Cardiac muscle cell (in vitro differentiated cells and primary cell): ENCODE measurements around the gene ZNF629. TPM values are rescaled to one million over a fixed set of nuclear protein-coding genes. Genes with fewer than 3 reads are reported as not detected.

Experiments
- DNase-seq, 2 donors: peaks; one replicate each; pipeline versions ENCODE4 v3.0.0 to v3.0.0-alpha.2; 2010 to 2017; ENCODE audit warnings: low read depth in 1 of 2, low spot score in 1 of 2
- H3K27ac ChIP-seq: fragments of 200-600 bp; sonication (generic); 2 replicates; pipeline ENCODE4 v1.5.1; 2016
- H3K27me3 ChIP-seq: fragments of 200-600 bp; sonication (generic); 2 replicates; pipeline ENCODE4 v1.6.0; 2016; ENCODE audit warnings: control low read depth
- H3K36me3 ChIP-seq: fragments of 200-600 bp; sonication (generic); 2 replicates; pipeline ENCODE4 v1.5.1; 2016; ENCODE audit warnings: control low read depth
- H3K4me1 ChIP-seq: fragments of 200-600 bp; sonication (generic); 2 replicates; pipeline ENCODE4 v1.8.1; 2017; ENCODE audit warnings: low read depth, mild to moderate bottlenecking, mixed run types
- H3K4me3 ChIP-seq: fragments of 200-600 bp; sonication (generic); 2 replicates; pipeline ENCODE4 v1.5.1; 2016; ENCODE audit warnings: mild to moderate bottlenecking
- H3K9me3 ChIP-seq: fragments of 200-600 bp; sonication (generic); 2 replicates; pipeline ENCODE4 v1.5.1; 2017; ENCODE audit warnings: low read depth, mild to moderate bottlenecking, control low read depth
- polyA plus RNA-seq: library from polyadenylated mRNA; unstranded; fragments of >200 nt; fragmentation: Nextera tagmentation; extraction: Ambion mirVana; gene quantifications from 2 replicates; pipeline ENCODE4 v1.2.1, GENCODE V29; 2016
- total RNA-seq: library from RNA; depleted of rRNA; stranded (reverse); fragments of >200 nt; gene quantifications from 2 replicates; pipeline ENCODE4 v1.2.3, GENCODE V29; 2016
- TF ChIP-seq, protein P1 (sequence below): IDR thresholded peaks from 2 replicates; pipeline ENCODE4 v1.5.1; 2012; ENCODE audit warnings: low read depth, mild to moderate bottlenecking, low read length

Gene ZNF629
- total and polyA plus RNA-seq, 2 experiments from 2014 or later: 20.1 to 50.9 TPM

DNA sequence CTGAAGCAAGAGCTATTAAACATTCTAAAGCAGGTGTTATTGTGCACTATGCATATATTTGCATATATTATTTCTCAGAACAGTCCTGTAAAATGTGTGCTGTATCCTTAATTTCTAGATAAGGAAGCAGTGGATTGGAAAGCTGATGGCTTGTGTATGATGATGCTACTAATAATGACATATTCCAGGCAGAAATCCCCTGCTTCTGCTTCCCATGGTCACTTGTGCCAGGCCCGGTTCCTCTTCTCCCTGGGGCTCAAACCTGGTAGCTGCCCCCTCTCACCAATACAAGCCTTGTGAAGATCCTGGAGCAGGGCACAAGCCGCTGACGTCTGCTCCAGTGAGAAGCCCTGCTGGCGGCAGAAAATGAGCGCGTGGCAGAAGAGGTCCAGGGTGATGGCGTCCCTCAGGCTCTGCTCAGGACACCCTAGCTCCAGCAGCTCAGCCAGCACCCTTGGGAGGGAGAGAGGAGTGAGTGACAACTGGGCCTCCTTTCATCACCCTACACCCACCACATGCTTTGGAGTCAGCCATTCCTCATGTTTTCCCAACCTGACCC is 26.9 kb downstream of the ZNF629 start:
- Histone ChIP-seq H3K36me3 (peaks cover 21% of the 10 kb centered on the region), H3K4me3 (no peak overlapping the region), H3K27ac (no peak overlapping the region), H3K9me3 (no peaks in the 10 kb centered on the region), H3K4me1 (peaks cover 5% of the 10 kb centered on the region), H3K27me3 (no peaks in the 10 kb centered on the region)
- no peak for DNase-seq
- TF ChIP-seq, protein P1, sequence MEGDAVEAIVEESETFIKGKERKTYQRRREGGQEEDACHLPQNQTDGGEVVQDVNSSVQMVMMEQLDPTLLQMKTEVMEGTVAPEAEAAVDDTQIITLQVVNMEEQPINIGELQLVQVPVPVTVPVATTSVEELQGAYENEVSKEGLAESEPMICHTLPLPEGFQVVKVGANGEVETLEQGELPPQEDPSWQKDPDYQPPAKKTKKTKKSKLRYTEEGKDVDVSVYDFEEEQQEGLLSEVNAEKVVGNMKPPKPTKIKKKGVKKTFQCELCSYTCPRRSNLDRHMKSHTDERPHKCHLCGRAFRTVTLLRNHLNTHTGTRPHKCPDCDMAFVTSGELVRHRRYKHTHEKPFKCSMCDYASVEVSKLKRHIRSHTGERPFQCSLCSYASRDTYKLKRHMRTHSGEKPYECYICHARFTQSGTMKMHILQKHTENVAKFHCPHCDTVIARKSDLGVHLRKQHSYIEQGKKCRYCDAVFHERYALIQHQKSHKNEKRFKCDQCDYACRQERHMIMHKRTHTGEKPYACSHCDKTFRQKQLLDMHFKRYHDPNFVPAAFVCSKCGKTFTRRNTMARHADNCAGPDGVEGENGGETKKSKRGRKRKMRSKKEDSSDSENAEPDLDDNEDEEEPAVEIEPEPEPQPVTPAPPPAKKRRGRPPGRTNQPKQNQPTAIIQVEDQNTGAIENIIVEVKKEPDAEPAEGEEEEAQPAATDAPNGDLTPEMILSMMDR: no peak

DNA sequence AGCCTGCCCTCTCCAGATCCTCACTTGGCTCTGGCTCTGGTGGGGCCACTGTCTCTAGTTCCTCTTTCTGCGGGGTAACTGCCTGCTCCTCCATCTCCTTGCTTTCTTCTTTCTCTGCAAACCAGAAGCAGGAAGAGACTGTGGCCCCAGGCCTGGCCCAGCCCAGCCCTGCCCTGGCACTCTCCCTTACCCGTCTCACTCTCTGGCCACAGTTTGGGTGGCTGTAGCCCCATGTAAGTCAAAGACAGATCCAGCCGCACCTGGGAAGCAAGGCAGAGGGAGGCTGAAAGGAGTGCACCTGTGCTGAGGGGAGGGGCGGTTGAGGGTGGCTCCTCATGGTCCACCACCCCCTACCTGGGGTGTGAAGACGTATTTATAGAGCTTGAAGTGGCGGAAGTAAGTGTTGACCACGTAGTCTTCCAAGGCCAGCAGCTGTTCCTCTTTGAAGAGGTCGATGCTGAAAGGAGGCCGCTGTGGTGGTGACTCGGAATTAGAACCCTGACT is 28.0 kb downstream of the ZNF629 start:
- Histone ChIP-seq H3K27ac (no peak overlapping the region), H3K4me1 (peaks cover 5% of the 10 kb centered on the region), H3K36me3 (peaks cover 21% of the 10 kb centered on the region), H3K27me3 (no peaks in the 10 kb centered on the region), H3K9me3 (no peaks in the 10 kb centered on the region), H3K4me3 (no peak overlapping the region)
- DNase-seq: no peak
- TF ChIP-seq, protein P1: no peak

DNA sequence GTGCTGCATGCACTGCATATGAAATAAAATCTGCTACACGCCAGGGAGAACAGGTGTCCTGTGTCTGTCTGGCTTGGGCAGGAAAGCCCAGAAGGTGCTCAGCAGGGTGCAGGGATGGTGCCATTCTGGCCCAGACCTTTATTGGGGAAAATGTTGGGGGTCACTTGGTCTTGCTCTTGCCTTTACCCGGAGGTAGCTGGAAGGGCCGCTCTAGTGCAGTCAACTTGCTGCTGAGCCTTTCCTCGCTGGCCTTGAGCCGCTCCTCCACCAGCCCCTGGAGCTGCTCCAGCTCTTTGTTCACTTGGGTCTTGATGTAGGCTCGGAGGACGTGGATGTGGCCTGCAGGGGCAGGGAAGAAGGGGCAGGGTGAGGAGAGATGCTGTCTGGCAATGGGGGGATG is 29.7 kb downstream of the ZNF629 start:
- H3K27ac ChIP-seq: no peak overlapping the region
- H3K4me3 ChIP-seq: no peak overlapping the region
- no peaks in the 10 kb centered on the region for H3K4me1 ChIP-seq
- TF ChIP-seq, protein P1: no peak
- peaks cover 25% of the 10 kb centered on the region for H3K36me3 ChIP-seq
- no peaks in the 10 kb centered on the region for H3K27me3 ChIP-seq
- DNase-seq: no peak
- no peaks in the 10 kb centered on the region for H3K9me3 ChIP-seq

DNA sequence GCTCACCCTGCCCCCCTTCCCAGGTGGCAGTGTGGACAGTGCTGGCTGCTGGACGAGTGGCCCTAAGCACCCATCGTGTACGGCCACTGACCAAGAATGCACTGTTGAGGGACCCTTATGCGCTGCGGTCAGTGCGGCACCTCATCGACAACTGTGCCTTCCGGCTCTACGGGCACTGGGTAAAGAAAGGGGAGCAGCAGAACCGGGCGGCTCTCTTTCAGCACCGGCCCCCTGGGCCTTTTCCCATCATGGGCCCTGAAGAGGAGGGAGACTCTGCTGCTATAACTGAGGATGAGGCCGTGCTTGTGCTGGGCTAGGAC is 30.3 kb downstream of the ZNF629 start:
- DNase-seq: no peak
- Histone ChIP-seq H3K9me3 (no peaks in the 10 kb centered on the region), H3K4me3 (no peak overlapping the region), H3K4me1 (no peaks in the 10 kb centered on the region), H3K36me3 (peaks cover 25% of the 10 kb centered on the region), H3K27me3 (no peaks in the 10 kb centered on the region), H3K27ac (no peak overlapping the region)
- TF ChIP-seq, protein P1: no peak

DNA sequence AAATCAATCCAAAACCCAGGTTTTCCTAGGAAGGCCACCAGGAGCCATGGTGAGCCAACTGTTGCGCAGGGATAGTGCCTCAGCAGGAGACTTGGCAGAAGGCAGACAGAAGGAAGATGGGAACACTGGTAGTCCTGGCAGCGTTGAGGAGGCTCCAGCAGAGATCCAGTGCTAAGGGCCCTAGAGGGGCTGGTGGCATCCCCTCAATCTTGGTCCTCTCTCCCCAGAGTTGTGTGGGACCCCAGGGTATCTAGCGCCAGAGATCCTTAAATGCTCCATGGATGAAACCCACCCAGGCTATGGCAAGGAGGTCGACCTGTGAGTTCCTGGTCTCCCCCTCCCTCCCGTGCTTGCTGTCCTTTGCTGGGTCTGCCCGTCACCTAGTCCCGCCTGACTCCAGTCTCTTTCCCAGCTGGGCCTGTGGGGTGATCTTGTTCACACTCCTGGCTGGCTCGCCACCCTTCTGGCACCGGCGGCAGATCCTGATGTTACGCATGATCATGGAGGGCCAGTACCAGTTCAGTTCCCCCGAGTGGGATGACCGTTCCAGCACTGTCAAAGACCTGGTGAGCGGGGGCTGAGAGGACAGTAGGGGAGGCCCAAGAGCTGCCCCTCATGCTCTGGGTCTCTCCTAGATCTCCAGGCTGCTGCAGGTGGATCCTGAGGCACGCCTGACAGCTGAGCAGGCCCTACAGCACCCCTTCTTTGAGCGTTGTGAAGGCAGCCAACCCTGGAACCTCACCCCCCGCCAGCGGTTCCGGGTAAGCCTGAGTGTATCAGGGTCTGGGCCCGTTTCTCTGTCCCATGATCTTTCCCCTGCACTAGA is 30.8 kb downstream of the ZNF629 start:
- Histone ChIP-seq H3K9me3 (no peaks in the 10 kb centered on the region), H3K27me3 (no peaks in the 10 kb centered on the region), H3K4me1 (no peaks in the 10 kb centered on the region), H3K27ac (no peak overlapping the region), H3K36me3 (peaks cover 25% of the 10 kb centered on the region), H3K4me3 (no peak overlapping the region)
- DNase-seq: no peak
- TF ChIP-seq, protein P1: no peak
